ENCODE data around the gene EGLN1.

GRCh38 chr1:231319080-231319479 lies 103.0 kb downstream of the EGLN1 start:
- TF ChIP-seq CTCF (IDR thresholded peaks at IDR 0.05) (no peak), NRF1 (IDR thresholded peaks at IDR 0.05; ENCODE audit: low read depth, low read length) (no peak), POLR2AphosphoS5 (IDR thresholded peaks at IDR 0.05; ENCODE audit: low read depth, low read length) (no peak), YY1 (IDR thresholded peaks at IDR 0.05; ENCODE audit: low read depth) (no peak), EP300 (IDR thresholded peaks at IDR 0.05; ENCODE audit: borderline replicate concordance in 1 of 2, low read depth in 1 of 2, low read length in 1 of 2) (no peak)

All from SK-N-SH (cell line).